Measurements from ENCODE around the gene CLMN. TPM values are rescaled to one million over a fixed set of nuclear protein-coding genes. Genes with fewer than 3 reads are reported as not detected.

Gene CLMN
- total and polyA plus RNA-seq, 2 of the 4 experiments (the other 2 are of a cell fraction): 0.10 to 0.18 TPM

DNA sequence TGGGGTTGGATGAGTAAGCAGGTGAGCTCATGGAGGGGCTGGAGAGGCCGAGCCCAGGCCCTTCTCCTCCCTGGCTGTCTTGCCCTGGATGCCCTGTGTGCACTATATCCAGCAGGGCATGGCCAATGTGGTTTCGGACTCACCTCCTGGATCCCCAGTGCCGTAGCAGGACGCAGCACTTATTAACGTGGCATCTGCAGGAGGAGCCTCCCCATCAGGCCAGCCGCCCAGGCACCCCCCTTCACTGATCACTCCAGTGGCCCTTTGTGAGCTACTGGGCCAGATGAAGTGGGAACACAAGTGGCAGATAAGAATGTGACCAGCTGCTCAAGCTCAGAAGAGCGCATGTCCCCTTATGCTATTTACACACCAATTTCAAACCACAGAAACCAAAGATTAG, 119.3 kb downstream of the CLMN start:
- POLR2A ChIA-PET (ENCODE audit: unreplicated experiment): no interaction called here
- Histone ChIP-seq H2BK15ac (ENCODE audit: low read depth, low read length) (no peak overlapping the region), H3K4ac (ENCODE audit: low read depth, low read length) (no peak overlapping the region), H3K79me1 (ENCODE audit: low read depth in 1 of 2, low read length in 2 of 2) (no peaks in the 10 kb centered on the region), H2BK20ac (ENCODE audit: low read depth, low read length) (no peak overlapping the region), H2AFZ (replicated peaks; ENCODE audit: low read length, poor library complexity) (no peak overlapping the region), H3K56ac (ENCODE audit: extremely low read depth, insufficient read depth, low read length) (no peak overlapping the region), H3K4me1 (ENCODE audit: control insufficient read depth, insufficient read depth, low read length) (no peaks in the 10 kb centered on the region), H4K5ac (ENCODE audit: low read depth, low read length) (no peak overlapping the region), H3K4me2 (ENCODE audit: low read depth, low read length) (no peak overlapping the region), H3K14ac (replicated peaks; ENCODE audit: low read depth, low read length) (no peak overlapping the region), H4K8ac (ENCODE audit: low read depth in 2 of 2, low read length in 2 of 2) (no peak overlapping the region), H3K9me3 (ENCODE audit: control insufficient read depth, insufficient read depth, low read length) (no peaks in the 10 kb centered on the region), H3K9me1 (ENCODE audit: insufficient read depth, low read length) (no peaks in the 10 kb centered on the region), H3K9ac (ENCODE audit: low read depth, low read length) (no peak overlapping the region), H2BK5ac (ENCODE audit: low read depth, low read length, poor library complexity, severe bottlenecking) (no peak overlapping the region), H3K18ac (ENCODE audit: low read depth, low read length) (no peak overlapping the region), H4K20me1 (ENCODE audit: insufficient read depth, low read length) (no peaks in the 10 kb centered on the region), H4K91ac (ENCODE audit: insufficient read depth, low read depth, low read length) (no peak overlapping the region), H2BK120ac (ENCODE audit: low read depth, low read length) (no peak overlapping the region), H3K27me3 (ENCODE audit: control insufficient read depth, insufficient read depth, low read length) (no peaks in the 10 kb centered on the region), H2AK9ac (replicated peaks; ENCODE audit: low read depth, low read length, poor library complexity) (no peak overlapping the region), H3K23ac (ENCODE audit: low read depth, low read length) (no peak overlapping the region), H2AK5ac (ENCODE audit: low read depth, low read length) (no peak overlapping the region), H3K36me3 (ENCODE audit: control insufficient read depth, insufficient read depth, low read length) (no peaks in the 10 kb centered on the region), H3K4me3 (ENCODE audit: insufficient read depth, low read depth, low read length) (no peak overlapping the region), H3K27ac (ENCODE audit: insufficient read depth, low read length) (no peak overlapping the region)
- intact Hi-C loops (cut with micrococcal nuclease): no loop called here
- BruUV-seq (replicated peaks): no TSS peak
- CTCF ChIA-PET: no interaction called here
- dilution Hi-C loops (cut with HindIII; ENCODE audit: low sequenced_read_pairs, unreplicated experiment): no loop called here
- ATAC-seq (ENCODE audit: low read depth): no peak
- in situ Hi-C loops (cut with MboI; ENCODE audit: low sequenced_read_pairs): no loop called here
- WGBS, 2 experiments (ENCODE audit: extremely low coverage in 2 of 2, insufficient read length in 1 of 2): 40% methylated on average over 1 of the region's 7 CpGs; no CpG with 5 or more reads in 1 of the 2 experiments
- TF ChIP-seq MAFK (IDR thresholded peaks at IDR 0.05; ENCODE audit: low read depth, low read length) (no peak), NFE2L2 (IDR thresholded peaks at IDR 0.05; ENCODE audit: low read depth, low read length) (no peak), CEBPB (IDR thresholded peaks at IDR 0.05; ENCODE audit: low read depth, low read length) (no peak), RCOR1 (IDR thresholded peaks at IDR 0.05; ENCODE audit: insufficient replicate concordance, low read length) (no peak), MXI1 (IDR thresholded peaks at IDR 0.05; ENCODE audit: borderline replicate concordance, low read depth, low read length) (no peak), RFX5 (IDR thresholded peaks at IDR 0.05; ENCODE audit: low read depth, low read length) (no peak), CHD1 (IDR thresholded peaks at IDR 0.05; ENCODE audit: low read depth, low read length) (no peak), BHLHE40 (IDR thresholded peaks at IDR 0.05; ENCODE audit: low read depth, low read length) (no peak), POLR2A (IDR thresholded peaks at IDR 0.05; ENCODE audit: low read depth, low read length) (no peak), RAD21 (IDR thresholded peaks at IDR 0.05; ENCODE audit: low read length) (no peak), FOS (IDR thresholded peaks at IDR 0.05; ENCODE audit: low read depth, low read length) (no peak), SMC3 (IDR thresholded peaks at IDR 0.05; ENCODE audit: low read depth, low read length) (no peak)
- TF ChIP-seq, protein P1, sequence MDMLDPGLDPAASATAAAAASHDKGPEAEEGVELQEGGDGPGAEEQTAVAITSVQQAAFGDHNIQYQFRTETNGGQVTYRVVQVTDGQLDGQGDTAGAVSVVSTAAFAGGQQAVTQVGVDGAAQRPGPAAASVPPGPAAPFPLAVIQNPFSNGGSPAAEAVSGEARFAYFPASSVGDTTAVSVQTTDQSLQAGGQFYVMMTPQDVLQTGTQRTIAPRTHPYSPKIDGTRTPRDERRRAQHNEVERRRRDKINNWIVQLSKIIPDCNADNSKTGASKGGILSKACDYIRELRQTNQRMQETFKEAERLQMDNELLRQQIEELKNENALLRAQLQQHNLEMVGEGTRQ (IDR thresholded peaks at IDR 0.05; ENCODE audit: low read depth, low read length): no peak
- TF ChIP-seq, protein P2, sequence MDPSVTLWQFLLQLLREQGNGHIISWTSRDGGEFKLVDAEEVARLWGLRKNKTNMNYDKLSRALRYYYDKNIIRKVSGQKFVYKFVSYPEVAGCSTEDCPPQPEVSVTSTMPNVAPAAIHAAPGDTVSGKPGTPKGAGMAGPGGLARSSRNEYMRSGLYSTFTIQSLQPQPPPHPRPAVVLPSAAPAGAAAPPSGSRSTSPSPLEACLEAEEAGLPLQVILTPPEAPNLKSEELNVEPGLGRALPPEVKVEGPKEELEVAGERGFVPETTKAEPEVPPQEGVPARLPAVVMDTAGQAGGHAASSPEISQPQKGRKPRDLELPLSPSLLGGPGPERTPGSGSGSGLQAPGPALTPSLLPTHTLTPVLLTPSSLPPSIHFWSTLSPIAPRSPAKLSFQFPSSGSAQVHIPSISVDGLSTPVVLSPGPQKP (IDR thresholded peaks at IDR 0.05; ENCODE audit: borderline replicate concordance, low read depth, low read length): no peak
- DNase-seq: no peak

Measured in IMR-90 (cell line).